Measurements from ENCODE around the gene TSPYL2.

The TSPYL2 gene

DNA sequence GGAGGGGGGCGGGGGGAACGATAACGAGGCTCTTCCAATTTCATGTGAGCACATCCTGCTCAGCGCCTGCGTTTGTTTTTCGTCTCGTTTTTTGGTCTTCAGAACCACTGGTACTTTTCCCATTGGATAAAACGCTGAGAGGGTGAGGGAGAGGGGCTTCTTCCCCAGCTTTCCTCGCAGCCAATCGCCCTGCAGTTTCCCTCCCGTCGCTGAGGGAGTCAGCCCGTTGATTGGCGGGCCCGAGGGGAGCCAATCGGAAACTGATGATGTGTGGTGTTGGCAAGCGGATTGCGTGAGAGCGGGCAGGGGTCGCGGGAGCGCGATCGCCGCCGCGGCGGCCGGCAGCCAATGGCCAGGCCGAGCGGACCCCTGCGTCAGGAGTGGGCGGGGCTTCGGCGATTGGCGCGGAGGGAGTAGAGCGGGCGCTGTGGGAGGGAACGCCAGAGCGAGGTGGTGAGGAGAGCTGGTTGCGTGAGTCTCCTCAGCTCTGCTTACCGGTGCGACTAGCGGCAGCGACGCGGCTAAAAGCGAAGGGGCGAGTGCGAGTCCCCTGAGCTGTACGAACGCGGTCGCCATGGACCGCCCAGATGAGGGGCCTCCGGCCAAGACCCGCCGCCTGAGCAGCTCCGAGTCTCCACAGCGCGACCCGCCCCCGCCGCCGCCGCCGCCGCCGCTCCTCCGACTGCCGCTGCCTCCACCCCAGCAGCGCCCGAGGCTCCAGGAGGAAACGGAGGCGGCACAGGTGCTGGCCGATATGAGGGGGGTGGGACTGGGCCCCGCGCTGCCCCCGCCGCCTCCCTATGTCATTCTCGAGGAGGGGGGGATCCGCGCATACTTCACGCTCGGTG is at the start of gene TSPYL2:
TSPYL2 (plus strand) TSS at position 443 of the 848 bp plus-strand sequence; CDS start at position 575, 132 bp downstream.
- in situ Hi-C loops (cut with HindIII; ENCODE audit: low sequenced_read_pairs), result no loop called here

DNA sequence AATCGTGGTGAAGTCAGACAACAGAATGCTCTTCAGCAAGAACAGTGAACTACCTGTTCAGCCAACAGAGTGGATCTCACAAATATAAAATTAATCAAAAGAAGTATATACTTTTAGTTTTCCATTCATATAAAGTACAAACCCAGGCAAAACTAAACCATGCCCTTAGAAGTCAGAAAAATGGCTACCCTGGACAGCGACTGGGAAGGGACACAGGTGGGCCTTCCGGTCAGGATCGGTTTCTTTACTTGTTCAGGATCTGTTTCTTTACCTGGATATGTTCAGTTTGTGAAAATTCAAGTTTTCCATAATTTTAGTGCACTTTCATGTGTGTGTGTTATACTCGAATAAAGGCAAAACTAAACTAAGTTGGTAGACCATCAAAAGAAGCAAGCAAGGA is 46.0 kb upstream of the TSPYL2 start:
- in situ Hi-C loops (cut with HindIII; ENCODE audit: low sequenced_read_pairs), result no loop called here

DNA sequence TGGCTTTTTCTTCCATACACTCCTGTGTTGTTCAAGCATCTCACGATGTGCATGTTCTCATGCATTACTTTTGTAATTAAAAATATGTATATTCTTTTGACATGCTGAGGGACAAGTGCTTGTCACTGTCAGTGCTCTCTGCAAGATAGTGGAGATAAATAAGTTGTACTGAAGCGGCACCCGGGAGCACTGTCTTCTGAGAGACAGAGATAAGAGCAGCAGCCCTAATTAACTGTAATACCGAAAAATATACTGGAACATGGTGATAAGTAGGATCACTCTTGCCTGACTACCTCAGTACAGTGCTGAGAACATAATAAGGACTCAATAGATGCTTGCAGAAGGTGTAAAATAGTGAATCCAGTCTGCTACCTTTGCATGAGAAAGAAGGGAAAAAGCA is 42.9 kb upstream of the TSPYL2 start:
- in situ Hi-C loops (cut with HindIII; ENCODE audit: low sequenced_read_pairs), result no loop called here

DNA sequence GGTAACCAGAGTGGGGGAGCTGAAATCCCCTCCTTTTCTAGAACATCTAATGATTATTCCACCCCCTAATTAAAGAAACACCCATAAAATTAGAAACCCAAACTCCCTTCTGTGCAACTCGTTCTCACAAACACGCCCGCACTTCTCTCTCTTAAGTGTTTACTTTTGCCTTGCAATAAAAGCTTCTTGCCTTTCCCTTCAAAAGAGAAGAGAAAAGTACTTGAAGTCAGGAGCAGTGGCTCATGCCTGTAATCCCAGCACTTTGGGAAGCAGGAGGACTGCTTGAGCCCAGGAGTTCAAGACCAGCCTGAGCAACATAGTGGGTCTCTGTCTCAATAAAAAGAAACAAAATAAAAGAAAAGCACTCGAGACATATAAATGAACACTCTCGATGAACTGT is 37.2 kb upstream of the TSPYL2 start:
- in situ Hi-C loops (cut with HindIII; ENCODE audit: low sequenced_read_pairs), result no loop called here

DNA sequence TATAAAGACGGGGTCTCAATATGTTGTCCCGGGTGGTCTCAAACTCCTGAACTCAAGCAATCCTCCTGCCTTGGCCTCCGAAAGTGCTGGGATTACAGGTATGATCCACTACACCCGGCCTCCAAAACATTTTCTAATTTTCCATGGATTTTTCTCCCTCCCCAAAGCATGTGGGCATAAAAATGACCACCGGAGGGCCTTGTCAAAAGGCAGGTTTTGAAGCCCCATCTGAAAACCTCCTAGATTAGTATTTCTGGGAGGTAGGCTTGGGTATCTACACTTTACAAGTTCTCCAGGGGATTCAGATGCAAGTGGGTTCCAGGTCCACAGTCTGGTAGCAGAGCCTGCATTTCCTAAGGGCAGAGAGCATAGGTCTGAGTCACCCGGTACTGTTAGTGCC is 34.9 kb upstream of the TSPYL2 start:
- in situ Hi-C loops (cut with HindIII; ENCODE audit: low sequenced_read_pairs), result no loop called here

DNA sequence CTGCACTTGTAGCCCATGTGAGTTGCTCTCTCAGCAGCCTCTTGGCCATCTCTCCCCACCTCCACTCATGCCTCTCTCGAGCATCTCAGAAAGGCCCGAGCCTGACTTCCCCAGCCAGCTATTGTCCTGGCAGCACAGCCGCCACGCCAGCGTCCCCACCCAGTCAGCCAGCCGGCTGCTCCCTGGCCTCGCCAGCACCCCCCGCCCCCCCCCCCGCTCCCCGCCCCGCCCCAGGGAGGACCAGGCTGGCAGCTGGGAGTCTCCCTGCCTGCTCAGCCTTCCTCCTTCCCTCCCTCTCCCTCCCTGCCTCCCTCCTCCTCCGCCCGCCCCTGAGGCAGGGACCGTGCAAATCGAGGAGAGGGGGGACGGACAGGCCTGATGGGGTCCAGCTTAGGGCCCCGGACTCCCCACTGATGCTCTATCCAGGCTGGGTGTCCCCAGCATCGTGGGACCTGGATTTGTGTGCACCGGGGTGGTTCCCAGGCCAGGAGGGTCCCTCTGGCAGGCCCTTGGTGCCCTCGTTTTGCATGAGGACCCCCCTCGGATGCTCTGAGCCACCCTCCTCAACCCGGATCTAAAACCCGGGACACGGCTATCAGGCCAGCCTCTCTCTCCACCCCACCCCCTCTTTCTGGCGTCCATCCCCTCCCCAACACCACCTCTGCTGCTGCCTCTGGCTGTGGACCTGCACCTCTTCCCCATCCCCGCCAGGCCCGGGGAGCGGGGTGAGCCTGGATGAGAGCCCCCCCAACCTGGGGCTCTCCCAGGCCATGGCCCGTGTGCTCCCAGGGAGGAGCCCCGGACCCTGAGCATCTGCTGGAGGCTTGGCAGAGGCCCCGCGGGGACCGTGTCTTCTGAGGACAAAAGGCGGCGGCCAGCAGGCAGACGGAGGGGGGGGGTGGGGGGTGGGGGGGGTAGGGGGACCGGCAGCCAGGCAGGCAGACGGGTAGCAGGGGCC is 33.7 kb upstream of the TSPYL2 start, which contains the start of gene GPR173:
GPR173 (plus strand) TSS at position 621 of the 958 bp plus-strand sequence. CDS start 27,833 bp downstream, outside the sequence.
- in situ Hi-C loops (cut with HindIII; ENCODE audit: low sequenced_read_pairs), result no loop called here

DNA sequence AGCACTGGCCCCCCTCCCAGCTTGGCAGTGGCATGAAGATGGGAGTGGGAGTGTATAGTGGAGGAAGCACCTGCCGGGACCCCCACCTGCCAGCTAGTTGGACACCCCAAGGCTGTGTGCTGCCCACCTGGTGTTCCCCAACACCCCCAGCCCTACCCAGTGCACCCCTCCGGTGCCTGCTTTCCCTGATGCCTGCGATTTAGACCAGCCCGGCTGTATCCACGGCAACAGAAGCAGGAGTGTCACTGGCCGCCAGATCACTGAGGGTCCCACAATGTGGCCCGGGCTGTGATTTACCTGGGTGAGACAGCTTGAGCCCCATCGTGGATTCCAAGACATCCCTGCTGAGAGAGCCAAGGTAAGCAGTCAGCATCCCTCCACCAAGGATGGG is 33.0 kb upstream of the TSPYL2 start:
- in situ Hi-C loops (cut with HindIII; ENCODE audit: low sequenced_read_pairs), result no loop called here

DNA sequence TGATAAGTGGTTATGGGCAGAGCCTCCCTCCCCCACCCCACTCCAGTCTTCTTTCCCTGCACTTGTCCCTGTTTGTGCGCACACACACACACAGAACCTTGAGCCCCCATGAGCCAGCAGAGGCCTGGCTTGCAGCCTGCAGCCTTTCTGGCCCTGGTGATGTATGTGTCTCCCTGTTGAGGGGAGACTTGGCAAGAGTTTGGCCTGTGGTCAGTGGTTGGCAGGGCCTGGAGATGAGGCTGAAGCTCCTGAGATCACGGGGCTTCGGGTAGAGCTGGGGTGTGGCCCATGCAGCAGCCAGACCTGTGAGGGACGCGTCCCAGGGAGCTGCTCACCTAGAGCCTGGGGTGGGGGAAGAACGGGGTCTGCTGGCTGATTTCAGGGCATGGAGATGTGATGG is 31.3 kb upstream of the TSPYL2 start:
- in situ Hi-C loops (cut with HindIII; ENCODE audit: low sequenced_read_pairs), result no loop called here

DNA sequence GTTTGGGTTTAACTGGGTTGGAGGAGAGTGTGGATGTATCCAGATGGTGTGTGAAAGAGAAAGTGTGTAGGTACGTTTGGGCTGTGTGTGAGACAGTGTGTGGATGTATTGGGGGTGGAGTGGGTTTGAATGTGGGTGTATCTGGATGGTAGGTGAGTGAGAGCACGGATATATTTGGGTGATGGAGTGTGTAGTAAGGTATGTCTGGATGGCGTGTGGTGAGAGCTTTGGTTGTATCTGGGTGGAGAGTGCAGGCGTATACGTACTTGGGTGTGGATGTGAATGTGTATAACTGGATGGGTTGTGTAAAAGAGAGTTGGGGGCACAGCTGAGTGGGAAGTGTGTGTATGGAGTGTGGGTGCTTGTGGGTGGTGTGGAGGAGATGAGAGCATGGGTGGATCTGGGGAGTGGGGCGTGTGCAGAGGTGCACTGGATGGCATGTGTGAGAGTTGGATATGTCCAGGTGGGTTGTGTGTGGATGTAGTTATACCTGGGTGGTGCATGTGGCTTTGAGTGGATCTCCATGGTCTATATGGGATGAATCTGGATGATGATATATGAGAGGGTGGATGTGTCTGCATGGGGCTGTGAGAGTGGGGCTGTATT is 26.8 kb upstream of the TSPYL2 start:
- in situ Hi-C loops (cut with HindIII; ENCODE audit: low sequenced_read_pairs), result no loop called here

DNA sequence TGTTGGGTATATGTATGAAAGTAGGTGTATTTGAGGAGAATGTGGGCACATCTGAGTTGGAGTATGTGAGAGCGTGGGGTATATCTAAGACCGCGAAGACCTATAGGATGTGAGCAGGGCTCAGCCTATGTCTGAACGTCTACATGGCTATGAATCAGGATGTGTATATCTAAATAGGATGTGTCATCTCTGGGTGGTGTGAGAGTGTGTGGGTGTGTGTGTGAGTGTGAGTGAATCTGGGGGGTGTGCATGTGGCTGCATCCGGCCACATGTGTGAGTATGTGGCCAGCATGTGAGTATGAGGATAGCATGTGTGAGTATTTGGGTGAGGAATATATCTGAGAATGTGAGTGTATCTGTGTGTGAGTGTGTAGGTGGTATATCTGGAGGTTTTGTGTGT is 25.9 kb upstream of the TSPYL2 start:
- in situ Hi-C loops (cut with HindIII; ENCODE audit: low sequenced_read_pairs), result no loop called here

DNA sequence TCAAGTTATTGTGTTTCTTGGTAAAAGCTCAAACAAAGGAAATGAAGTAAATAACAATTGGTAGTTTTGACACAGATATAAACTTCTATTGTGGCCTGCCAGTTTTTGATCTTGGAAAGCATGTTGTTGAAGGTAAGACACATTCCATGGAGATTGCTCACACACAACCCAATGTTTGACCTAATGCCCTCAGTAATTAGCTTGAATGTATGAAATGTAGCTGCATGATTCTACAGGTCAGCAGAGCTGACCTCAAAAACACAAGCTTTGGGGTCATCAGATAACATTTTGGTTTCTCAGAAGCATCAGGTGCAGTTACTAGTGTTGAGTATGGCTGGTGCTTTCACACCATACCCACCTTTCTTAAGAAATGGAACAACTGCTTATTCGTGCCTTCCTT is 17.1 kb upstream of the TSPYL2 start:
- in situ Hi-C loops (cut with HindIII; ENCODE audit: low sequenced_read_pairs), result no loop called here

DNA sequence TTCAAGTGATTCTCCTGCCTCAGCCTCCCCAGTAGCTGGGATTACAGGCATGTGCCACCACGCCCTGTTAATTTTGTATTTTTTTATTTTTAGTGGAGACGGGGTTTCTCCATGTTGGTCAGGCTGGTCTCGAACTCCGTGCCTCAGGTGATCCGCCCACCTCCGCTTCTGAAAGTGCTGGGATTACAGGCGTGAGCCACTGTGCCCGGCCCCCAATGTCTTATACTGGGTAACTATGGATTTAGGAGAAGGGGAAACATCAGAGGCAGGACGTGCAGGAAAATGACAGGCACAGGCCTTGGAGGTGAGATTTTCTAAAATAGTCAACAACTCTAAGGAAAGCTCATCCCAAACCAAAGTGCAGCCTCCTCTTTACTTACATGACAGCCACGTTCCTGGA is 11.1 kb upstream of the TSPYL2 start:
- in situ Hi-C loops (cut with HindIII; ENCODE audit: low sequenced_read_pairs), result no loop called here

DNA sequence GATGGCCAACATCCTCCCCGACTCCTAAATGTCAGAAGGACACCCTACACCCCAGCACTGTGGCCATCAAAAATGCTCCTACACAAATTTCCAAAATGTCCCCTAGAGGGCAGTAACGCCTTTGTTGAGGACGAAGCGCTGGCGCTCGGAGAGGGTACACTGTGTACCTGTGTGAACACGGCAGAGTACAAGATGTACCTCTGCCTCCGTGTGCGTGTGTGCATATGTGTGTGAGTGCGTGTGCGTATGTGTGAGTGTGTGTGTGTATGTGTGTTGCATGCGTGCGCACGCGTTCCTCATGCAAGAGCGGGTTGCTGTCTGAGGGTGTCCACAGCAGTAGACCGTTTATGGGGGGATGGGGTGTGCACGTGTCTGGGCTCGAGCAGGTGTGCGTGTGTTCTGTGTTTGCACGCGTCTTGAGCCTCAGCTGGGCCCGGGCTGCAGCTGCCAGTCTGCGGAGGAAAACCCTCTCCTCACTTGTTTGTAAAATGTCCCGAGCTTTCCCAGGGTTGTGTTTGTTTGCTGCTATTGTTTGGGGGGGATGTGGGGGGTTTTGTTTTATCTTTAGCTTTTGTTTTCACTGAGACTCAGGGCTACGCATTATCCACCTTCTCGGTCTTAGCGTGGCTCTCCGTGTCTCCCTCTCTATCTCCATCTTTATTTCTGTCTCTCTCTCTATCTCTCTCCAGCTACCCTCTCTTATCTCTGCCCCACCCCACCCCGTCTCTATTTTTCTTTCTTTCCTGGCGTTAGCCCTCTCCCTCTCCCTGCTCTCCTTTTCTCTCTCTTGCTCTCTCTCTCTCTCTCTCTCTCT is 10.4 kb upstream of the TSPYL2 start:
- in situ Hi-C loops (cut with HindIII; ENCODE audit: low sequenced_read_pairs), result no loop called here

DNA sequence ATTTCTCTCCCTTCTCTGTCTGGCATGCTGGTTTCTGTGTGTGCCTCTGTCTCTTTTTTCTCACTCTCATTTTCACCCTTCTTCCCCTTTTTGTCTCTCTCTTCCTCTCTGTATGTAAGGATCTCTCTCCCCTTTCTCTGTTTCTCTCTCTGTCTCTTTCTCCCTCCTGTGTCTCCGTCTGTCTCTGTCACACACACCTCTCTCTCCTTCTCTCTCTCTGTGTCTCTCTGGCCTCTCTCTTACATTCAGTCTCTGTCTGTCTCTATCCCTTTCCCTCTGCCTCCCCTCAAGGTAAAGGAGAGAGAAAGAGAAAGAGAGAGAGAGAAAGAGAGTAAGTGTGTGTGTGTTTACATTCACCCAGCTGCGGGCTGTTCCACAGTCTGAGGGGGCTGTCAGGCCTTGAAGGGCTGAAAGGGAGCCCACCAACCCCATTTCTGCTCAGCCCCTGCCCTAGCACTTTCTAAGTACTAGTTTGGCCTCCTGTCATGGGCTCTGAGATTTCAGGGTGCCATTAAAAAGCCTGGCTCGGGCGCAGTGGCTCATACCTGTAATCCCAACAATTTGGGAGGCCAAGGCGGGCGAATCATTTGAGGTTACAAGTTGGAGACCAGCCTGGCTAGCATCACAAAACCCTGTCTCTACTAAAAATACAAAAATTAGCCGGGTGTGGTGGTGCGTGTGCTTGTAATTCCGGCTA is 9.6 kb upstream of the TSPYL2 start:
- in situ Hi-C loops (cut with HindIII; ENCODE audit: low sequenced_read_pairs), result no loop called here

DNA sequence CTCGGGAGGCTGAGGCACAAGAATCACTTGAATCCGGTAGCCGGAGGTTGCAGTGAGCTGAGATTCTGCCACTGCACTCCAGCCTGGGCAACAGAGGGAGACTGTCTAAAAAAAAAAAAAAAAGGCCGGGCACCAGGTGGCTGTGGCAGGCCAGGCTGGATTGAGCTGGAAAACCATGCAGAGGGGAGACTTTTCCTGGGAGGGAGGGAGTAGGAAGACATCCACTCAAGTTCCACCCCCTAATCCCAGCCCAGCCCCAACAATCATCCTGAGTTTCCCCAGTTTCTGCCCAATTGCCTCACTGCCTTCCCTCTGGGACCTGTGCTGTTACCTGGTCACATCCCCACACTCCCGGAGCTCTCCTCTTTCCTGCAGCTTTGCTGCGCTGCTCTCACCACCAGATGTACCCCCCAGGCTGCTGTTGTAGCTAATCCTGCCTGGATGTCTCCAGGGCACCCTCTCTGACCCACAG is 9.0 kb upstream of the TSPYL2 start:
- in situ Hi-C loops (cut with HindIII; ENCODE audit: low sequenced_read_pairs), result no loop called here

DNA sequence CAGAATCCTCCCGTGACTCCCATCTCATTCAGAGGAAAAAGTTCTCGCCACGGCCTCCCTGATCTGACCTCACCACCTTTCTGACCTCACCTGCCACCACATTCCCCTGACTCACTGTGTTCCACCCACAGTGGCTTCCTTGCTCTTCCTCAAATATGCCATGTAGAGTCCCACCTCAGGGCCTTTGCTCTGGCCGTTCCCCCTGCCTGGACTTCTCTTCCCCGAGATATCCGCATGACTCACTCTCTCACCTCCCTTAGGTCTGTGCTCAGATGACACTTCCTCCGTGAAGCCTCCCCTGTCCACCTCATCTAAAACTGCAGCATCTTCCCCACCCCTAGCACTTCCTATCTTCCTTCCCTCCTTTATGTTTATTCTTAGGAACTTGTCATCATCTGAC is 7.2 kb upstream of the TSPYL2 start:
- in situ Hi-C loops (cut with HindIII; ENCODE audit: low sequenced_read_pairs), result no loop called here

DNA sequence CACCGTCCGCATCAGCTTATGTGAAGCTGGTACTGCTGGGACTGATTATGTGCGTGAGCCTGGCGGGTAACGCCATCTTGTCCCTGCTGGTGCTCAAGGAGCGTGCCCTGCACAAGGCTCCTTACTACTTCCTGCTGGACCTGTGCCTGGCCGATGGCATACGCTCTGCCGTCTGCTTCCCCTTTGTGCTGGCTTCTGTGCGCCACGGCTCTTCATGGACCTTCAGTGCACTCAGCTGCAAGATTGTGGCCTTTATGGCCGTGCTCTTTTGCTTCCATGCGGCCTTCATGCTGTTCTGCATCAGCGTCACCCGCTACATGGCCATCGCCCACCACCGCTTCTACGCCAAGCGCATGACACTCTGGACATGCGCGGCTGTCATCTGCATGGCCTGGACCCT is 5.5 kb upstream of the TSPYL2 start:
- in situ Hi-C loops (cut with HindIII; ENCODE audit: low sequenced_read_pairs), result no loop called here

DNA sequence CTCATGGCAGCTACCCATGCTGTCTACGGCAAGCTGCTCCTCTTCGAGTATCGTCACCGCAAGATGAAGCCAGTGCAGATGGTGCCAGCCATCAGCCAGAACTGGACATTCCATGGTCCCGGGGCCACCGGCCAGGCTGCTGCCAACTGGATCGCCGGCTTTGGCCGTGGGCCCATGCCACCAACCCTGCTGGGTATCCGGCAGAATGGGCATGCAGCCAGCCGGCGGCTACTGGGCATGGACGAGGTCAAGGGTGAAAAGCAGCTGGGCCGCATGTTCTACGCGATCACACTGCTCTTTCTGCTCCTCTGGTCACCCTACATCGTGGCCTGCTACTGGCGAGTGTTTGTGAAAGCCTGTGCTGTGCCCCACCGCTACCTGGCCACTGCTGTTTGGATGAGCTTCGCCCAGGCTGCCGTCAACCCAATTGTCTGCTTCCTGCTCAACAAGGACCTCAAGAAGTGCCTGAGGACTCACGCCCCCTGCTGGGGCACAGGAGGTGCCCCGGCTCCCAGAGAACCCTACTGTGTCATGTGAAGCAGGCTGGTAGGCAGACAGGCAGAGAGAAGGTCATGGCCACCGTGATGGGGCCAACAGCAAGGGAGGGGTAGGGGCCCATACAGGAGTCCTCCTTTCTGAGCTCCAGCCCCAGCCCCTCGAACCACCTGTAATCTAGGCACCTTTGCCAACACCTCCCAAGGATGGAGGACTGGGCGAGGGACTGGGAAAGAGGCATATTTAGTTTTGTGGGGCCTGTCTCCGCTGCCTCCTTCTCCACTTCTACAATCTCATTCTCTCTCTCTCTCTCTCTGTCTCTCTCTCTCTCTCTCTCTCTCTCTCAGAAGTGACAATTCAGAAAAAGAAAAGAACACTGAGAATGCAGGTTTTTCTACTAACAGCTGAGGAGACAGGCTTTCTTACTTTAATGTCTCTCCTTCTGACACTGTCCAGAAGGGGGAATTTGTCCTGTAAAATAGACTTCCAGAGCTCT is 4.7 kb upstream of the TSPYL2 start:
- in situ Hi-C loops (cut with HindIII; ENCODE audit: low sequenced_read_pairs), result no loop called here

DNA sequence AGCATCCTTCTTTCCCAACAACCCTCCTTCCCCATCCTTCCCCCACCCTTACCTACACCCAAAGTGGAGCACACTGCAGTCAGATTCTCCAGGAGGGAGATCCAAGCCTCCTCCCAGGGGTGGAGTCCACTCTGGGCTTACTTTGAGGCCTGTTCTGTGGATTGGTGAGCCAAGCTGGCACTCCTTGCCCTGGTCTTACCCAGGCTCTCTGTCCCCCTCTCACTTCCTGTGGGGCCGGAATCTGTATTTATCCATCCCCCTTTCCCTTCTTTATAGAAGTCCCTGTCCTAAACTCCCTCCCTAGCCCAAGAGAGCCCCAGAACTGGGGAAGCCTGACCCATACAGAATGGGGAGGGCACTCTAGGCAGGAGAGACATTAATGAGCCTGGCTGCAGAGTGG is 3.2 kb upstream of the TSPYL2 start:
- in situ Hi-C loops (cut with HindIII; ENCODE audit: low sequenced_read_pairs), result no loop called here

Measured in DLD1 (cell line).